Measurements from ENCODE around the gene RSPH9. TPM values are rescaled to one million over a fixed set of nuclear protein-coding genes. Genes with fewer than 3 reads are reported as not detected.

RSPH9 gene
- total RNA-seq, 1 donor from 2014 or later: 0.30 TPM

GRCh38 chr6:43715056-43715788, 70.4 kb downstream of the RSPH9 start:
- H3K27ac ChIP-seq (ENCODE audit: low read depth, low read length): no peak overlapping the region
- Mint-ChIP-seq H3K9me3 (ENCODE audit: unreplicated experiment) (no peaks in the 10 kb centered on the region), H3K36me3 (ENCODE audit: low read depth, unreplicated experiment) (no peaks in the 10 kb centered on the region), H3K27ac (ENCODE audit: unreplicated experiment) (no peak overlapping the region), H3K4me1 (ENCODE audit: low read depth, unreplicated experiment) (peaks cover 15% of the 10 kb centered on the region), H3K4me3 (ENCODE audit: unreplicated experiment) (no peak overlapping the region), H3K27me3 (ENCODE audit: low read depth, unreplicated experiment) (peaks cover 47% of the 10 kb centered on the region)
- H3K36me3 ChIP-seq (ENCODE audit: insufficient read depth, low read length): no peaks in the 10 kb centered on the region
- no peak overlapping the region for H3K4me3 ChIP-seq (ENCODE audit: insufficient read depth, low read depth, low read length)
- no peak for TF ChIP-seq CTCF (IDR thresholded peaks at IDR 0.05; ENCODE audit: insufficient read depth, low read depth, low read length)
- TF ChIP-seq EZH2 (IDR thresholded peaks at IDR 0.05; ENCODE audit: insufficient read depth, low read length): no peak
- H3K79me2 ChIP-seq (ENCODE audit: insufficient read depth, low read length): no peaks in the 10 kb centered on the region
- H3K9me3 ChIP-seq (ENCODE audit: insufficient read depth, low read depth, low read length): no peaks in the 10 kb centered on the region
- FAIRE-seq (no peak), DNase-seq (ENCODE audit: low read depth) (no peak)
- peaks cover 7% of the 10 kb centered on the region for H3K4me1 ChIP-seq (ENCODE audit: insufficient read depth, low read length)
- H3K27me3 ChIP-seq (ENCODE audit: insufficient read depth, low read length): peaks cover 22% of the 10 kb centered on the region
- no peak overlapping the region for H3K4me2 ChIP-seq (ENCODE audit: low read length)
- H3K9ac ChIP-seq (ENCODE audit: low read length): no peak overlapping the region
- no peaks in the 10 kb centered on the region for H4K20me1 ChIP-seq (ENCODE audit: insufficient read depth, low read length)
- H2AFZ ChIP-seq (ENCODE audit: low read depth, low read length): no peak overlapping the region

- Mint-ChIP-seq H3K4me3 (ENCODE audit: unreplicated experiment) (no peak overlapping the region), H3K36me3 (ENCODE audit: low read depth, unreplicated experiment) (no peaks in the 10 kb centered on the region), H3K27ac (ENCODE audit: unreplicated experiment) (no peak overlapping the region), H3K4me1 (ENCODE audit: low read depth, unreplicated experiment) (peaks cover 12% of the 10 kb centered on the region), H3K27me3 (ENCODE audit: low read depth, unreplicated experiment) (peaks cover 48% of the 10 kb centered on the region), H3K9me3 (ENCODE audit: unreplicated experiment) (no peaks in the 10 kb centered on the region)
- H3K36me3 ChIP-seq (ENCODE audit: insufficient read depth, low read length): no peaks in the 10 kb centered on the region
- no peak for TF ChIP-seq CTCF (IDR thresholded peaks at IDR 0.05; ENCODE audit: insufficient read depth, low read depth, low read length)
- no peak for TF ChIP-seq EZH2 (IDR thresholded peaks at IDR 0.05; ENCODE audit: insufficient read depth, low read length)
- FAIRE-seq (no peak), DNase-seq (ENCODE audit: low read depth) (no peak)
- H4K20me1 ChIP-seq (ENCODE audit: insufficient read depth, low read length): no peaks in the 10 kb centered on the region
- H3K4me3 ChIP-seq (ENCODE audit: insufficient read depth, low read depth, low read length): no peak overlapping the region
- H3K79me2 ChIP-seq (ENCODE audit: insufficient read depth, low read length): no peaks in the 10 kb centered on the region
- peaks cover 7% of the 10 kb centered on the region for H3K4me1 ChIP-seq (ENCODE audit: insufficient read depth, low read length)
- no peak overlapping the region for H3K4me2 ChIP-seq (ENCODE audit: low read length)
- peaks cover 26% of the 10 kb centered on the region for H3K27me3 ChIP-seq (ENCODE audit: insufficient read depth, low read length)
- H3K9ac ChIP-seq (ENCODE audit: low read length): no peak overlapping the region
- H2AFZ ChIP-seq (ENCODE audit: low read depth, low read length): peak overlapping the region; percentile 18
- H3K27ac ChIP-seq (ENCODE audit: low read depth, low read length): no peak overlapping the region
- H3K9me3 ChIP-seq (ENCODE audit: insufficient read depth, low read depth, low read length): no peaks in the 10 kb centered on the region
Measured at GRCh38 chr6:43716099-43716498, 71.3 kb downstream of the RSPH9 start.

- Mint-ChIP-seq H3K27ac (ENCODE audit: unreplicated experiment) (peak overlapping the region; percentile 16), H3K4me1 (ENCODE audit: low read depth, unreplicated experiment) (peaks cover 7% of the 10 kb centered on the region), H3K27me3 (ENCODE audit: low read depth, unreplicated experiment) (peaks cover 57% of the 10 kb centered on the region), H3K4me3 (ENCODE audit: unreplicated experiment) (no peak overlapping the region), H3K36me3 (ENCODE audit: low read depth, unreplicated experiment) (no peaks in the 10 kb centered on the region), H3K9me3 (ENCODE audit: unreplicated experiment) (peaks cover 2% of the 10 kb centered on the region)
- H3K36me3 ChIP-seq (ENCODE audit: insufficient read depth, low read length): no peaks in the 10 kb centered on the region
- no peaks in the 10 kb centered on the region for H4K20me1 ChIP-seq (ENCODE audit: insufficient read depth, low read length)
- no peak overlapping the region for H3K27ac ChIP-seq (ENCODE audit: low read depth, low read length)
- no peaks in the 10 kb centered on the region for H3K79me2 ChIP-seq (ENCODE audit: insufficient read depth, low read length)
- peaks cover 7% of the 10 kb centered on the region for H3K4me1 ChIP-seq (ENCODE audit: insufficient read depth, low read length)
- no peak overlapping the region for H3K9ac ChIP-seq (ENCODE audit: low read length)
- no peaks in the 10 kb centered on the region for H3K9me3 ChIP-seq (ENCODE audit: insufficient read depth, low read depth, low read length)
- H2AFZ ChIP-seq (ENCODE audit: low read depth, low read length): no peak overlapping the region
- no peak for FAIRE-seq
- TF ChIP-seq EZH2 (IDR thresholded peaks at IDR 0.05; ENCODE audit: insufficient read depth, low read length) (no peak), CTCF (IDR thresholded peaks at IDR 0.05; ENCODE audit: insufficient read depth, low read depth, low read length) (no peak)
- no peak overlapping the region for H3K4me3 ChIP-seq (ENCODE audit: insufficient read depth, low read depth, low read length)
- no peak overlapping the region for H3K4me2 ChIP-seq (ENCODE audit: low read length)
- peaks cover 34% of the 10 kb centered on the region for H3K27me3 ChIP-seq (ENCODE audit: insufficient read depth, low read length)
- no peak for DNase-seq (ENCODE audit: low read depth)
Measured at GRCh38 chr6:43717389-43717788, 72.6 kb downstream of the RSPH9 start.
